HG03108 (cell line): ENCODE results near the gene DCST1.

Experiments used
- ATAC-seq: cut with Tn5 transposase; IDR thresholded peaks from one replicate; pipeline ENCODE4 v1.9.1; 2021; ENCODE audit warnings: moderate library complexity; ENCODE audit not compliant: unreplicated experiment

The DCST1 gene

GRCh38 chr1:155085504-155086127 is 52.0 kb downstream of the DCST1 start:
- ATAC-seq: no peak

- no peak for ATAC-seq
These were observed 52.6 kb downstream of the DCST1 start for GRCh38 chr1:155086128-155086741.

- ATAC-seq: no peak
These were observed 53.4 kb downstream of the DCST1 start for GRCh38 chr1:155086856-155087535.

- no peak for ATAC-seq
These were observed 57.7 kb downstream of the DCST1 start for GRCh38 chr1:155091071-155092051.

GRCh38 chr1:155092131-155092530 is 58.5 kb downstream of the DCST1 start:
- ATAC-seq: no peak

GRCh38 chr1:155092641-155093040 is 59.0 kb downstream of the DCST1 start:
- no peak for ATAC-seq

GRCh38 chr1:155093911-155094621 is 60.4 kb downstream of the DCST1 start:
- no peak for ATAC-seq

GRCh38 chr1:155094622-155094948 is 61.0 kb downstream of the DCST1 start:
- ATAC-seq: no peak

GRCh38 chr1:155099331-155099730 is 65.7 kb downstream of the DCST1 start:
- no peak for ATAC-seq
